Peyer's patch (tissue), 4 donors: ENCODE measurements around the gene CILP2. TPM values are rescaled to one million over a fixed set of nuclear protein-coding genes. Genes with fewer than 3 reads are reported as not detected.

Experiments
- DNase-seq, 3 donors: peaks; one replicate each; pipeline ENCODE4 v3.0.0-alpha.2; 2017 to 2019
- H3K27ac ChIP-seq, 4 donors: fragments of 200-600 bp; sonication (generic); one replicate each; pipeline ENCODE4 v1.5.1; 2016 to 2019
- H3K27me3 ChIP-seq, 2 donors: fragments of 200-600 bp; sonication (generic); one replicate each; pipeline ENCODE4 v1.5.1; 2019
- H3K36me3 ChIP-seq, 3 donors: fragments of 200-600 bp; sonication (generic); one replicate each; pipeline ENCODE4 v1.5.1; 2016 to 2019
- H3K4me1 ChIP-seq, 4 donors: fragments of 200-600 bp; sonication (generic); one replicate each; pipeline ENCODE4 v1.5.1; 2016 to 2019
- H3K4me3 ChIP-seq, 4 donors: fragments of 200-600 bp; sonication (generic); 1 replicate in 3 of 4; 2 replicates in 1 of 4; pipeline ENCODE4 v1.5.1; 2016 to 2019; ENCODE audit warnings: mild to moderate bottlenecking in 1 of 4
- H3K9me3 ChIP-seq, 4 donors: fragments of 200-600 bp; sonication (generic); one replicate each; pipeline ENCODE4 v1.5.1; 2016 to 2019; ENCODE audit warnings: mild to moderate bottlenecking in 1 of 4
- CTCF ChIP-seq, 6 experiments: fragments of 450-650 bp in 4 of 6; fragments of 200-600 bp in 2 of 6; sonication (generic) in 1 of 6; IDR thresholded peaks; one replicate each; pipeline ENCODE4 v1.5.1; 2017 to 2019; ENCODE audit warnings: antibody characterized with exemption in 6 of 6, mild to moderate bottlenecking in 3 of 6, moderate library complexity in 1 of 6
- POLR2A ChIP-seq, 2 donors: fragments of 450-650 bp; IDR thresholded peaks; one replicate each; pipeline ENCODE4 v1.5.1; 2017; ENCODE audit warnings: antibody characterized with exemption in 2 of 2, mild to moderate bottlenecking in 2 of 2, moderate library complexity in 2 of 2
- total RNA-seq, 4 donors: library from RNA; depleted of rRNA; stranded (reverse); fragments of >200 nt; gene quantifications; one replicate each; pipeline ENCODE4 v1.1.0, GENCODE V29; 2016

Gene CILP2
- total RNA-seq, 4 donors from 2014 or later, result not detected

- Histone ChIP-seq H3K27ac (no peak overlapping the region), H3K9me3 (no peaks in the 10 kb centered on the region), H3K4me3 (no peak overlapping the region), H3K4me1 (peaks cover 0 to 17% (median 7%) of the 10 kb centered on the region in 4 donors), H3K36me3 (no peaks in the 10 kb centered on the region), H3K27me3 (no peaks in the 10 kb centered on the region)
- TF ChIP-seq POLR2A (IDR thresholded peaks at IDR 0.05) (no peak), CTCF (IDR thresholded peaks at IDR 0.05) (no peak)
- no peak for DNase-seq
Observed at GRCh38 chr19:19587771-19588170, 49.7 kb downstream of the CILP2 start.

GRCh38 chr19:19588546-19588945, 50.5 kb downstream of the CILP2 start:
- H3K9me3 ChIP-seq, result no peaks in the 10 kb centered on the region

GRCh38 chr19:19591133-19591825, 53.2 kb downstream of the CILP2 start:
- Histone ChIP-seq H3K27ac (peak overlapping the region; percentile 52 to 74 (median 66)), H3K4me1 (peaks cover 0 to 23% (median 7%) of the 10 kb centered on the region in 4 donors), H3K36me3 (no peaks in the 10 kb centered on the region), H3K9me3 (no peaks in the 10 kb centered on the region), H3K4me3 (no peak overlapping the region), H3K27me3 (no peaks in the 10 kb centered on the region)
- peak in 2 of 3 donors; percentile 53 to 77 for DNase-seq
- TF ChIP-seq POLR2A (IDR thresholded peaks at IDR 0.05), result no peak
- no peak for TF ChIP-seq CTCF (IDR thresholded peaks at IDR 0.05)

More at GRCh38 chr19:19588546-19588945, 50.5 kb downstream of the CILP2 start:
- peaks cover 0 to 17% (median 7%) of the 10 kb centered on the region in 4 donors for H3K4me1 ChIP-seq
- no peak for DNase-seq
- TF ChIP-seq CTCF (IDR thresholded peaks at IDR 0.05) (no peak), POLR2A (IDR thresholded peaks at IDR 0.05) (no peak)
- no peaks in the 10 kb centered on the region for H3K36me3 ChIP-seq
- H3K27me3 ChIP-seq, result no peaks in the 10 kb centered on the region
- no peak overlapping the region for H3K4me3 ChIP-seq
- H3K27ac ChIP-seq, result no peak overlapping the region

GRCh38 chr19:19592690-19593089, 54.6 kb downstream of the CILP2 start:
- no peak overlapping the region for H3K27ac ChIP-seq
- no peak overlapping the region for H3K4me3 ChIP-seq
- no peaks in the 10 kb centered on the region for H3K9me3 ChIP-seq
- no peak for DNase-seq
- no peaks in the 10 kb centered on the region for H3K27me3 ChIP-seq
- TF ChIP-seq POLR2A (IDR thresholded peaks at IDR 0.05), result no peak
- no peak for TF ChIP-seq CTCF (IDR thresholded peaks at IDR 0.05)
- no peaks in the 10 kb centered on the region for H3K36me3 ChIP-seq
- H3K4me1 ChIP-seq, result peaks cover 0 to 23% (median 11%) of the 10 kb centered on the region in 4 donors

- Histone ChIP-seq H3K4me1 (peaks cover 0 to 26% (median 12%) of the 10 kb centered on the region in 4 donors), H3K36me3 (no peaks in the 10 kb centered on the region), H3K27ac (peak overlapping the region in 2 of 4 donors; percentile 19 to 82), H3K4me3 (no peak overlapping the region), H3K27me3 (no peaks in the 10 kb centered on the region), H3K9me3 (no peaks in the 10 kb centered on the region)
- no peak for TF ChIP-seq CTCF (IDR thresholded peaks at IDR 0.05)
- no peak for TF ChIP-seq POLR2A (IDR thresholded peaks at IDR 0.05)
- no peak for DNase-seq
Observed at GRCh38 chr19:19594381-19594780, 56.3 kb downstream of the CILP2 start.
